GM21367 (cell line): ENCODE measurements around the gene SIX3.

Source experiments
- ATAC-seq: cut with Tn5 transposase; IDR thresholded peaks from one replicate; pipeline ENCODE4 v1.9.1; 2021; ENCODE audit not compliant: unreplicated experiment

SIX3 gene

DNA sequence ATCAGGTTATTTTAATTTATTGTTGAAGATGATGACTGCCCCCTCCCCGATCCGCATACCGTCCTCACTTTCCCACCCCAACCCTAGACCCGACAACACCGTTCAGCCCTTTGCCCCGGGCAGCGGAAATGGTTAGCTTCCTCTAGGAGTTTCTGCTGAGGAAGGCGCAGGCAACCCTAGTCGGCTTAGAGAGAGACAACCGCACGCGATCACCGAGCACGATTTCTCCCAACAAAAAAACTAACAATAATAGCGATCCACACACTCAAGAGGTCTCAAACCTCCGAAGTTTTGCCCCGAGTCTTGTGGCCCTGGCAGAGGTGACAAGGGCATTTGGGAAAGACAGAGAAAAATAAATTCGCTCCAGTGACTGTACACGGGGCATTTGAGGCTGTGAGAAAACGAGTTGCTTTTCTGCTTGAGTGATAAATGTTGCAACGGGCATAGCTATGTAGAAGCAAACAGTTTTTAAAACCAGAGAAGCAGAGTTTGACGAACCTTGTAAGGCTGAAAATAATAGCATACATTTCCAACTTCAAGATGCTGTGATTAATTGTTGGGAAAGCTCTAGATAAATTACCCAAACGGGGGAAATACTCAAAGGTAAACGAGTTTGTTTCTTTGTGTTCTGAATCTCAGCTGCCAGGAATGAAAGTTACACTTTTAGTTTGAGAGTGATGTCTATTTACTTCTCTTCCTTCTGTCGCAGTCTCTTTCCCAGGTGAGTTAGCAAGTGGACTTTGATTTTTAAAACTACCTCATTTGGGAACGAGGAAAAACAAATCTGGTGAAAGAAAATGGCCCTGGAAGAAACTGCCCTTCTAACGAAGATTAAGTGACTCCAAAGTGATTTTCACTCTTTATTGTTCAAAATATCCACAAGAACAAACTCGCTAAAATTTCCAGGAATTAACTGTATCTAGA lies 11.0 kb upstream of the SIX3 start:
- ATAC-seq = no peak

- no peak for ATAC-seq
Observed at GRCh38 chr2:44931198-44931780, 10.2 kb upstream of the SIX3 start.

DNA sequence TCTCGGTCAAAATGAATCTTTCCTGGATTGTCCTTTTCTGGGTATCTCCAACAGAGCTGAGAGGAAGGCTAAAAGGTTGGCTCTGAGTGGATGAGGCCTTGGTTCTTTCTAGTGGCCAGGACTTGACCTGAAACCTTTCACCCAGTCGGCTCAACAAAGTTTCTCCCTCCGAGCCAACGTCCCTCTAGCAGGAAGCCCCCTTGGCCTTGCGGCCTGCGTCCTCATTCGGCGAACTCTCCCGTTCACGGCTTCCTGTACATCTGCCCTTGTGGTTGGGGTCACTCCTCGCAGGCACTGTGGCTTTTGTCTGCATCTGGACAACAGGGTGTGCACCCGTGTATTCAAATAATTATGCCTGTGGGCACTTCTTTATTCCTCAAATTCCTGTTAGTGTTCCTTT lies 9.4 kb upstream of the SIX3 start:
- no peak for ATAC-seq

DNA sequence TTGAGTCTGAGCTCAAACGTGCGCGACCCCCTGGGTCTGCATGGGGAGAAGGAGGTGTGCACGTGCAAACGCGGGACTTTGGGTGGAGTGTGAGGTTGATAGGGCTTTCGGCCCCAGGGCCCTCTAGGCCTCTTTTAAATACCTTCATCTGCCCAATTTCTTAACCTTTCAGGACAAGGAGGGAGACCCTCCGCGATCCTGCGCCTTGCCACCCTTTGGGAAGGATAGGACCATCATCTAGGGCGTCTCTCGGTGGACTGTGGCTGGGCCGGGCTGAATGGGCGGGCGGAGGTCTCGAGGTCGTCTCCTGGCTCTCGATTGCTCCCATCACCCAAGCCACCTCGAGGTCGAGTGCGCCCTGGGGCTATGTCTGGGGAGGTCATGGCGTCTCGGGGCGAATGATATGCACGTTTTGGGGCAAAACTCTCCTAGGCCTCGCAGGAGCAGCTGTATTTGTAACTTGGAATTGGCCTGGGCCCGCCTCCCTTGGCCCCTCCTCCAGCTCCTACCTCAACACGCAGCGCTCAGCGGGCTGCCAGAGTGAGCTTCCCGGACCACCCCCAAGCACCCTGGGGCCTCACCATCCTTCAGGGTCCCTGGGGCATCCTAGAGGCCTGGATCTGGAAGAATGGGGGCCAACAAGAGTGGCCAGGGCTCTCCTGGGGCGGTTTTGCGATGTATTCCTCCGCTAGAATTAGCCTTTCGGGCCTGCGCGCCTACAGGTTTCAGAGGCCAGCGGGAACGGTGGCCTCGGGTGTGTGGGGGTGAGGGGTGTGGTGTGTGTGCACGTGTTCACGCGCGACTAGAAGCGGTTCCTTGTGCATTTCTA lies 8.7 kb upstream of the SIX3 start:
- no peak for ATAC-seq

- no peak for ATAC-seq
Observed at GRCh38 chr2:44933434-44933951, 8.0 kb upstream of the SIX3 start.

DNA sequence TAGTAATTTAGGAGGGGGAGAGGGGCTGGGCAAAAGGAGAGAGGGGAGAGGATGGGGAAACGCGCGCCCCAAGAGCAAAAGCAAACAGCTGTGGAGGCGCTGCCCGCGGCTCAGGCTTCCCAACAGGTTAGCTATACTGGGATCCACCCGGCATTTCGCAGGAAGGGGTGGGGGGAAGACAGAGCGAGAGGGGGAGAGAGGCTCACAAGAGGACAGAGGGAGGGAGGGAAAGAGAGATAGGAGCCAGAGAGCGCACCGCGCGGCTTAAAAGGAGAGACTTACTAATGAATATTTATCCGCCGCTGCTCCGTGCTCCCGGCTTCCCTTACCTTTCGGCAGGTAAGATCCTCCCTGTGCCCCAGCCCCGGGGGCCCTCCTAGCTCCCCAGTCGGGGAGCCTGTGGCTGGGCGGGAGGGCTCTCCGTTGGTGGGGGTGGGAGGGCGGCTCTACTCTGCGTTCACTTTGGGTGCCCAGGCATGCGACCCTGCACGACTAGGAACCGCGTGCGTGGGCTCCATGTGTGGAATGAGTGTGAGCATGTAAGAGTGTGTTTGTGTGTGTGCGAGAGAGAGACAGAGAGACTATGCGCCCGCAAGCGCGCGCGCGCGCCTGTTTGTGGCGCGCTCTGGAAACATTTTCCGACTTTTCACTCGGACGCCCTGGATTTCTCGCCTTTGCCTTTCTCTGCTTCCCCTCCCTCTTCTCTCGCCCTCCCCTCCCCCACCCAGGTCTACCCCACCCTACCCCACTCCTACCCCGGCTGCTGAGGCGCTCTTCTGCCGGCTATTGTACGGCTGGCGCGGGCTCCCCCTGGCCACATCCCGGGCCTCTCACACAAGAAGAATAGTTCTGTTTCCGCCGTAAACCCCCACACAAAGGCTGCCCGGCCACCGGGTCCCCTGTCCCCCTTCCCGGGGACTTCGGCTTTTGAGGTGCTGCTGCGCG lies 7.2 kb upstream of the SIX3 start:
- ATAC-seq = no peak

GRCh38 chr2:44934983-44935728 lies 6.3 kb upstream of the SIX3 start:
- no peak for ATAC-seq

DNA sequence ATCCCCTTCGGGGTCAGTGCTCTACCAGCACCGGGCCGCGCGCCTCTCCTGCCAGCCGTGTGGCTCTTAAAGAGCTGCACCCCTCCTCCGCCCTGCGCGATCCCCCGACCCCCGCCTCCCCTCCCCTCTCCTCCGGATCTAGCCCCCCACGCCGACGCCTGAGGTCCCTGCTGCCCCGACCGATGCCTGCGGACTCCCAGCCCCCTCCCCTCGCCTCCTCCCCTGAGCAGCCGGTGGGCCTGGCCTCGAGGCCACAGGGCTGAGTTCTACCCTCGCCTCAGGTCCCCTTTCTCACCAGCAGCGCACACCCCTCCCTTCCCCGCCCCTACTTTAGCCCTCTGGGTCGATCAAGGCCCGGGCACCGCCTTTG lies 5.8 kb upstream of the SIX3 start:
- ATAC-seq = no peak

DNA sequence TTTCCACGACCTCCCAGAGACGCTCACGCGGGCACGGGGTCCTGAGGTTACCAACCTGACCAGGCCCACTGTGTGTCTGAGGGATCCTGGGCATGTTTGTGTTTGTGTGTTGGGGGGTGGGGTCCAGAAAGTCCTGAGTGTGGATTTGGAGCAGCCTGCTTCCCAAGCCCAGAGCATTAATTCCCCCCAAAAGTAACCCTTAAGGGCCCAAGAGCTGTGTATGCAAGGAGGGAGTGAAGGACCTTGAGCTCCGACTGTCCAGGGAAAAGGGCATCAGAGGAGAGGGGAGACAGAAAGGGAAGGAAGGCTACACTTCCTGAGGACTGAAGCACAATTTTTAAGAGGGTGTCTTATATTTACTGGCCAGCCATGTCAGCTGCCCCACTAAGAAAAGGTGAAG lies 5.2 kb upstream of the SIX3 start:
- ATAC-seq = no peak

GRCh38 chr2:44936715-44937687 lies 4.5 kb upstream of the SIX3 start:
- no peak for ATAC-seq

DNA sequence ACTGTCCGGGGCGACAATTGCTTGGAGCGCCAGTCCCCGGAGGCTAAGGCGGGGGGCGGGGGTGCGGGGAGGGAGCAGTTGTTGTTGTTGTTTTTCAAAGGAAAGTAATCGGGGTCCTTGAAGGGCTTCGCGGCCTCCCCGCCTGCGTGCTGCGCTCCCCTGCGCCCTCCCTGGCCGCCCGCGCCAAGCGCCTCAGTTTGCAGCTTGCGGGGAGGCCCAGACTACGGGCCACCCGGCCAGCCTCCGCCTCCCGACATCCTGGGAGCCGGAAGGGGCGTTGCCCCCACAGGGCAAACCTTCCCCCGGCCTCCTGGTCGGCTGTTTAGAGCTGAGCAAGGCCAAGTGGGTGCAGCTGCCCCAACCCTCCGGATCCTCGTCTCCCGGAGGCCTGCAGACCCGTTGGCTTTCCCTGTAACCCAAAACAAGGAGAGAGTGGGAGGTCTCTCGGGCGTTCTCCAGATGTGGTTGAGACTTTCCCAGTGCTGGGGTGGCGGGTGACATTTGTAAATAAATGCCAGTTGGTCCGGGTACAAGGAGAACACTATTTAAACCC lies 3.7 kb upstream of the SIX3 start:
- ATAC-seq = no peak

GRCh38 chr2:44938287-44939105 lies 3.0 kb upstream of the SIX3 start:
- ATAC-seq = no peak

GRCh38 chr2:44939106-44940048 lies 2.1 kb upstream of the SIX3 start:
- ATAC-seq = no peak

DNA sequence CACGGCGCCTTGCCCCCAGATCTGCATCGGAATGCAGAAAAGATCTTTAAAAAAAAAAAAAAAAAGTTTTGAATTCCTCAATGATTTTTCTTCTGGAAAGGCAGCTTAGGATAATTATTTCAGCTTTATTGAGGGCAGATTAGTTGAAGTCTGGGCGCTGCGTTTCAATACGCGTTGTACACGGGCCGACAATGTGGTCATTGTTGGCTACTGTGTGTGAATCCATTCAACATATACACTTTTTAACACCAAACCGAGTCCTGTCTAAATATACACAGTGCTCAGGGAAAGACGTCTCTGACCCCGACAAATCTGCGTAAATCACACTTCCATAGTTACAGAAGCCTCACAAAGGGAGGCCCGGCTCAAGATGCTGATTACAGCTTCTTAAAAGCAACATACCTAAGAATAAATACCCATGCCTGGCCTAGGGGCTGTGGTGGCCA lies 1.4 kb upstream of the SIX3 start:
- ATAC-seq = no peak

DNA sequence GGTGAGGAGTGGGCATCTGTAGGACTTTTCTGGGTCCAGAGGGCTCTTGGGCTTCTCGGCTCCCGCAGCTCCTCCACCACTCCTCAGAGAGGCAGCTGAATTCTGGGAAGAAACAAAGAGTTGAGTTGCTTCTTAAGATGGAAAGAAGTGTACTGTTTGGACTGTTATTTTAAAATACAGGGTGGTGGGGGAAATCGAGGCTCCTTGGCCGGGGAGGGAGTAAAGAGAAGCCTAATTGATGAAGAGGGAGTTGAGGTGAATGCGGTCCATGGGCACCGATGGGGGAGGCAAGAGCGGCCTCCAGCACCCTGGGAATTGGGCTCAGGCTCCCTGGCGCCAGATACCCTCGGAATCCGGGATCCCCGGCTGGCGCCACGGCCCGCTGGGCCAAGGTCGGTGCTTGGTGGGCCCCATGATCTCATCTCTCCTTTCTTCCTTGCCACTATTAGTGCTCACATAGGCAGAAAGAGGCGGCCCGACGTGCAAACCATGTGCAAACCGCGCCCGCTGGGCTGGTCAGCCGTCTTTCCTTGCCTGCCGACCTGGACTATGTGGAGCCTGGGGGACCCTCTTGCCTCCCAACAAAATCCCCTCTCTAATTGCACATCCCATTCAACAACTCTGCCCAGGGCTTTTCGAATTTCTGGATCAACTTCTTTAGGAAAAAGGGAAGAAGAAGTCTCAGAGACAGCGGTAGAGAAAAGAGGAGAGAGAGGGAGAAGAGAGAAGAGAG lies 604 bp upstream of the SIX3 start:
- no peak for ATAC-seq
